ENCODE results near the gene AXIN1.

The AXIN1 gene

DNA sequence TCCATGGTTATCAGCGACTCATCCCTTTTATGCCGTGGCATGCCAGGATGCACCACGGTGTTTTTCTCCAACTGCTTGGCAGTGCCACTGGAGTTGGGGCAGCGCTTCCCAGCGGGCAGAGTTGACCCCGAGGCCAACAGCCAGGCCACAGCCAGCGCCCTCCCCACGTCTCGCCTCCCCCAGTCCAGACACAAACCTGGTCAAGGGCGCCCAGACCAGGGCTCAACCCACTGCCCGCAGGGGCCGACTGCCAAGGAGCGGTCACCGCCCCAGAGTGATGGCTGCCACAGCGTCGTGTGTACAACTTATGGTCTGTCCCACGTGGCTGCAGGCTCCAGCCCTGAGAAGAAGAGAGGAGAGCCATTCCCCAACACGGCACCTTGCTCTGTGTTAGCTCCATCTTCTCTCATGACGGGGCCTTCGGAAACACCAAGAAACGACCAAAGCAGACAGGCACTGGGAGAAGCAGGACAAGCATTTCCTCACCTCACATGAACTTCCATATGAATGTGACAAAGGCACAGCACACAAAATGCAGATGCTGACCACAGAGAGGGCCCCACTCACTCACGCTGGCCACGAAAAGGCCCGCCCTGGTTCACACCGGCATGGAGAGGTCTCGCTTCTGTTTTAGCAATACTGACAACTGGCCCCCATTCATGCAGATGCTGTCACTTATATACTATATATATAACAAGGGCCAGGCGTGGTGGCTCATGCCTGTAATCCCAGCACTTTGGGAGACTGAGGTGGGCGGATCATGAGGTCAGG is 27.0 kb downstream of the AXIN1 start:
- Histone ChIP-seq H3K36me3 (replicated peaks; ENCODE audit: insufficient read depth, low read length) (no peaks in the 10 kb centered on the region), H3K9me3 (replicated peaks; ENCODE audit: insufficient read depth, low read length) (no peaks in the 10 kb centered on the region), H3K4me2 (ENCODE audit: low read depth, low read length) (no peak overlapping the region), H3F3A (ENCODE audit: insufficient read depth, low read length) (no peaks in the 10 kb centered on the region), H3K9me2 (replicated peaks; ENCODE audit: insufficient read depth, low read length) (no peaks in the 10 kb centered on the region), H3K4me1 (ENCODE audit: low read length) (no peaks in the 10 kb centered on the region), H2AFZ (ENCODE audit: low read length) (no peak overlapping the region), H3K27me3 (replicated peaks; ENCODE audit: insufficient read depth, low read length) (no peaks in the 10 kb centered on the region), H3K4me3 (ENCODE audit: low read length) (no peak overlapping the region), H3K9ac (ENCODE audit: low read length) (no peak overlapping the region), H4K20me1 (ENCODE audit: insufficient read depth, low read length) (no peaks in the 10 kb centered on the region), H3K79me2 (ENCODE audit: low read length) (peaks cover 75% of the 10 kb centered on the region), H3K27ac (ENCODE audit: low read length) (no peak overlapping the region)
- no peak for DNase-seq
- no peak for TF ChIP-seq EZH2 (optimal IDR thresholded peaks at IDR 0.05; ENCODE audit: low read depth, low read length)
- no peak for TF ChIP-seq EZH2phosphoT487 (IDR thresholded peaks at IDR 0.05; ENCODE audit: low read length)
- TF ChIP-seq, protein P1, sequence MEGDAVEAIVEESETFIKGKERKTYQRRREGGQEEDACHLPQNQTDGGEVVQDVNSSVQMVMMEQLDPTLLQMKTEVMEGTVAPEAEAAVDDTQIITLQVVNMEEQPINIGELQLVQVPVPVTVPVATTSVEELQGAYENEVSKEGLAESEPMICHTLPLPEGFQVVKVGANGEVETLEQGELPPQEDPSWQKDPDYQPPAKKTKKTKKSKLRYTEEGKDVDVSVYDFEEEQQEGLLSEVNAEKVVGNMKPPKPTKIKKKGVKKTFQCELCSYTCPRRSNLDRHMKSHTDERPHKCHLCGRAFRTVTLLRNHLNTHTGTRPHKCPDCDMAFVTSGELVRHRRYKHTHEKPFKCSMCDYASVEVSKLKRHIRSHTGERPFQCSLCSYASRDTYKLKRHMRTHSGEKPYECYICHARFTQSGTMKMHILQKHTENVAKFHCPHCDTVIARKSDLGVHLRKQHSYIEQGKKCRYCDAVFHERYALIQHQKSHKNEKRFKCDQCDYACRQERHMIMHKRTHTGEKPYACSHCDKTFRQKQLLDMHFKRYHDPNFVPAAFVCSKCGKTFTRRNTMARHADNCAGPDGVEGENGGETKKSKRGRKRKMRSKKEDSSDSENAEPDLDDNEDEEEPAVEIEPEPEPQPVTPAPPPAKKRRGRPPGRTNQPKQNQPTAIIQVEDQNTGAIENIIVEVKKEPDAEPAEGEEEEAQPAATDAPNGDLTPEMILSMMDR (IDR thresholded peaks at IDR 0.05; ENCODE audit: low read length): no peak

DNA sequence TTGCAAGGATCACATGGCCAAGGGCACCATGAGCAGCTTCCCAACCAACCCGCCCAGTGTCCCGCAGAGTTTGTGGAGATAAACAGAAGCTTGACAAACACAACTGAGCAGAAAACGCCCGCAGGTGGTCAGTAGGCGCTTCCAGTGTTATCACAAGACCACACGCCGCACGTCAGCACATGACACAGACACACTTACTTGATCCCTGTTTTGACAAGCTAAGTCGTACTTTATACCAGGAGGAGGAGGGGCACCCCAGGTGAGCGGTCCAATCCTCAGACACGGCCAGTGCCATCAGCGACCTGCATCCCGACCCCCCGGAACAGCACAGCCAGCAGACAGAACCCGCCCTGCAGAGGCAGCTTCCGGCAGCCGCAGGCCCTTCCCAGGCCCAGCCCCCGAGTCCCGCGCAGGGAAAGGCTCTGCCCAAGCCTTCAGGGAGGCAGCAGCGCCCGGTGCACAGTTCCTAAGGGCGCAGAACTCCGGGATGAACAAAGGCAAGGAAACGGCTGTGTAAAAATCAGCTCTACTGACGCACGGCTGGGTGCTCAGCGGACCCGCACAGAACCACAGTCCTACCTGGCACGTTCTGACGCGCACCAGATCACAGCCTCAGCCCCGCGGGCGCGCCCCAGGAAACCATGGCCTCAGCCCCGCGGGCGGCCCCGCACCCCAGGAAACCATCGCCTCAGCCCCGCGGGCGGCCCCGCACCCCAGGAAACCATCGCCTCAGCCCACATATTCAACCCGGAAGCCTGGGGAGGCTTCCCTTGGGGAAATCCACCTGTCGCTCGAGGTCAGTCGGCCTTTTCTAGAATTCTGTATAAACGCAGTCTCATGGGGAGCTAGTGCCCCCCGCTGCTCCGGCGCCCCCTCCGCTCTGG is 27.8 kb downstream of the AXIN1 start:
- no peaks in the 10 kb centered on the region for H3K9me2 ChIP-seq (replicated peaks; ENCODE audit: insufficient read depth, low read length)
- H4K20me1 ChIP-seq (ENCODE audit: insufficient read depth, low read length): no peaks in the 10 kb centered on the region
- H3K79me2 ChIP-seq (ENCODE audit: low read length): peaks cover 74% of the 10 kb centered on the region
- no peak overlapping the region for H3K27ac ChIP-seq (ENCODE audit: low read length)
- no peak for DNase-seq
- no peak overlapping the region for H3K9ac ChIP-seq (ENCODE audit: low read length)
- H3K9me3 ChIP-seq (replicated peaks; ENCODE audit: insufficient read depth, low read length): no peaks in the 10 kb centered on the region
- H3K4me3 ChIP-seq (ENCODE audit: low read length): no peak overlapping the region
- H3K36me3 ChIP-seq (replicated peaks; ENCODE audit: insufficient read depth, low read length): no peaks in the 10 kb centered on the region
- no peak for TF ChIP-seq EZH2 (optimal IDR thresholded peaks at IDR 0.05; ENCODE audit: low read depth, low read length)
- TF ChIP-seq, protein P1 (IDR thresholded peaks at IDR 0.05; ENCODE audit: low read length): no peak
- no peak for TF ChIP-seq EZH2phosphoT487 (IDR thresholded peaks at IDR 0.05; ENCODE audit: low read length)
- H3K4me2 ChIP-seq (ENCODE audit: low read depth, low read length): no peak overlapping the region
- no peaks in the 10 kb centered on the region for H3F3A ChIP-seq (ENCODE audit: insufficient read depth, low read length)
- no peaks in the 10 kb centered on the region for H3K4me1 ChIP-seq (ENCODE audit: low read length)
- no peaks in the 10 kb centered on the region for H3K27me3 ChIP-seq (replicated peaks; ENCODE audit: insufficient read depth, low read length)
- no peak overlapping the region for H2AFZ ChIP-seq (ENCODE audit: low read length)

DNA sequence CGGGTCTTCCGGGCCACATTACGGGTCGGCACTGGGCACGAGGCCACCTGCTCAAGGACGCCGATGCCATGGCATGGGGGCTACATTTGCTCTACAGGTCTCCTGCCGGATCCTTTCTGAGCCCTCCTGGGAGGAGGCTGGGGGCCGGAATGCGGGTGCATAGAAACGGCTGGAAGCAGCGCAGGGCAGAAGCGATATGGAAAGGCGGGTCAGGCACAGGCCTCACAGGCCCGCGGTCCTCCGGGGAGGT is 28.4 kb downstream of the AXIN1 start:
- Histone ChIP-seq H3K9me2 (replicated peaks; ENCODE audit: insufficient read depth, low read length) (no peaks in the 10 kb centered on the region), H3F3A (ENCODE audit: insufficient read depth, low read length) (no peaks in the 10 kb centered on the region), H3K79me2 (ENCODE audit: low read length) (peaks cover 76% of the 10 kb centered on the region), H4K20me1 (ENCODE audit: insufficient read depth, low read length) (no peaks in the 10 kb centered on the region), H3K9ac (ENCODE audit: low read length) (no peak overlapping the region), H3K36me3 (replicated peaks; ENCODE audit: insufficient read depth, low read length) (no peaks in the 10 kb centered on the region), H3K27me3 (replicated peaks; ENCODE audit: insufficient read depth, low read length) (no peaks in the 10 kb centered on the region), H3K4me1 (ENCODE audit: low read length) (no peaks in the 10 kb centered on the region), H3K27ac (ENCODE audit: low read length) (no peak overlapping the region), H2AFZ (ENCODE audit: low read length) (no peak overlapping the region), H3K9me3 (replicated peaks; ENCODE audit: insufficient read depth, low read length) (no peaks in the 10 kb centered on the region), H3K4me2 (ENCODE audit: low read depth, low read length) (no peak overlapping the region), H3K4me3 (ENCODE audit: low read length) (no peak overlapping the region)
- DNase-seq: no peak
- TF ChIP-seq EZH2phosphoT487 (IDR thresholded peaks at IDR 0.05; ENCODE audit: low read length): no peak
- no peak for TF ChIP-seq EZH2 (optimal IDR thresholded peaks at IDR 0.05; ENCODE audit: low read depth, low read length)
